Glomerular visceral epithelial cell (primary cell): ENCODE data around the gene KHSRP.
A peak's percentile ranks its signal among the peaks of the same experiment; 100 is the strongest.
"Not testable (repeated sequence)": the region's sequence is repeated elsewhere in the genome, so short reads cannot be mapped to it uniquely, and the experiment has no call there.

Experiments
- DNase-seq: peaks from one replicate; pipeline ENCODE4 v3.0.0-alpha.2; 2016; ENCODE audit errors: extremely low spot score

KHSRP gene

DNA sequence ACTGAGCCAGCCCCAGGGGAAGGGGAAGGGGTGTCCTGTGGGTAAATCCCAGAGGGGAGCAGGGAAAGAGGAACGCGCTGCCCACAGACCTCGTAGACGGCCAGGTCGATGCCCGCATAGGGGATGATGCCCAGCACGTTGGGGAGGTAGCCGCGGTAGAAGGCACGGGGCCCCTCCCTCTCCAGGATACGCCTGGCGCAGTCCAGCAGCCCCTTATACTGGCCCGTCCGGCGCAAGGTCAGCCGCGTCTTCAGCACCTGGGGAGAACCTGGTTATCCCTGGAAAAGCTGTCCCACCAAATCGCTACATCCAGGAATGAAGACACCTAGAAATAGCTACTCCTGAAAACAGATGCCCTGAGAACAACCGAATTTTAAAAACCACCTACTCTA is 27.6 kb upstream of the KHSRP start:
- no peak for DNase-seq

DNA sequence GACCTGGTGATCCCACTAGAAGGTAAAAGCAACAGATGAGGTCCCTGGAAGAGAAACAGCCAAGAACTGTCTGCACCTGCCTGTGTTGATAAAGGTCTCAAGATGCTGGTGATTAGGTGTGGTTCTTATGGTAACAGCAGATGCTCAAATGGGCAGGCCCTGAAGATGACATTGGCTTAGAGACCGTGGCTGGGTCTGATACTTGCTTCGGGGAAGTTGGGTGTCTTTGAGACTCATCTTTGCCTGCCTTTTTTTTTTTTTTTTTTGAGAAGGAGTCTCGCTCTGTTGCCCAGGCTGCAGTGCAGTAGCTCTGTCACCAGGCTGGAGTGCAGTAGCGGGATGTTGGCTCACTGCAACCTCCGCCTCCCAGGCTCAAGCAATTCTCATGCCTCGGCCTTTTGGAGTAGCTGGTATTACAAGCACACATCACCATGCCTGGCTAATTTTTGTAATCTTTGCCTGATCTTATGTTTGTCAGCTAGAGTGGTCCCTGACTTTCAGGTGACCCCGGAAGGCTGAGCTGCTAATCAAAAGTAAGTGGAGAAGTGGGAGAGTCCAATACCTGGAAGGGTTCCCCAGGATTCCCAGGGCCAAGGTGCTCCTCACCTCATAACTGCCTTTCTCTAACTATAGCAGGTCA is 27.1 kb upstream of the KHSRP start:
- DNase-seq: no peak

DNA sequence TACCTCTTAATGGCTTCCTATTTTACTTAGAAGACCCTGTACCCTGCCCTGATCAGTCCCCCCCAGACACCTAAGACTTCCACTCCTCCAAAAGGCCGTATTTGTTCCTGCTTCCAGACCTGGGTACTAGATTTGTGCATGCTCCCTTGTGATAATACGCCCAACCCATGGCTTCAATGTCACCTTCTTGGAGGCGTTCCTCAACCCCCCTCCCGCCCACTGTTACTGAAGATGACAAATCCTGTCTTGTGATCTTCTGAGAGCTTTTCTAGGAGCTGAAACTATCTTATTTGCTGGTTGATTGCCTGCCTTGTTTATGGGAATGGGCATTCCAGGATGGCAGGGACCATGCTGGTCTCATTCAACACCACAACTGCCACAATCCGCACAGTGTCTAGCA is 25.6 kb upstream of the KHSRP start:
- no peak for DNase-seq

DNA sequence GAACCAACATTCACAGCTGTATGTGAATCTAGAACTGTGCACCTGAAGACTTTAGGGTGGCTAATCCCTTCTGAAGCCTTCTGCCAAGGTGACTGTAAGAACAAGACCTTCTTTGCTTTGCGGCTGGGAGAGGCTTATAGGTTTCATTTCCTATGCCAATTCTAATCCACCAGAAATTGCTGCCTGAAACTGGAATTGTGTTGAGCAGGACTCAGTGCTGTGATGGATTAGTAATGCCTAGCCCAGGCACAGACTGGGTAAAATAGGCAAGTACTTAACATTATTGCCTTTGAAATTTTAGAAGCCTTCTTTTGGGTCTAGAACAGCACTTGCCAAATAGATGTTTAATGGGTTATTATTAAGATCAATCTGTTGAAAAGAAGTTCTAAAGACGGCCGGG is 23.4 kb upstream of the KHSRP start:
- DNase-seq: no peak

DNA sequence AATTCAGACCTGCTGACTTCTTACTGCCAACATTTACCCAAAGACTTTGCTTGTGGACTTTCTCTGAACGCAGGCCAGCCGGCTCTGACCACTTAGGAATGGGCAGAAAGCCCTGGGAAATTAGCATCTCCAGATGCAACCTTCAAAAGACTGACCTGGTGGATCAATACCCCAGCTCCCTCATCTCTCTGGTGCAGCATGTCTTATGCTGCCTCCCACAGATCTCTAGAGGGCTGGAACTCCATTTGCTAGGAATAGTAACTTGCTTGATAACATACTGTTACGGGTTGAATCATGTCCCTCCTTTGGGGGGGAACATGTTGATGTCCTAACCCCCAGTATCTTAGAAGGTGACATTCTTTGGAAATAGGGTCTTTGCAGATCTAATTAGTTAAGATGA is 21.8 kb upstream of the KHSRP start:
- no peak for DNase-seq

DNA sequence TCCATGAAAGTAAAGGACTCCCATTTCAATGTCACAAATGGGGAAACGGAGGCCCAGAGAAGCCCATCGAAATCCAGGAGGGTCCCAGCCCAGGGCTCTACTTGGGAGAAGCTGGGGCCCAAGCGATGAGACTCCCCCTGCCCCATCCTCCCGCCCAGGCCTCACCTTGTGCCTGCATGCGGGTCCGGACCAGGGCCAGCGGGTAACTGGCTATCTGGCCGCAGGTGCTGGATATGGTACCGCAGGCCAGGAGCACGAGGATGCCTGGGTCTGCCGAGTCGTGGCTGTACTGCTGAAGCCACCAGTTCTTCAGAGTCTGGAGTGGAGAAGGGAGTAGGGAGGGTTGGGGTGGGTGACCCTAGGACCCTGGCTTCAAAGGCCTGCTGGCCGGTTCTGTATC is 19.4 kb upstream of the KHSRP start:
- no peak for DNase-seq

DNA sequence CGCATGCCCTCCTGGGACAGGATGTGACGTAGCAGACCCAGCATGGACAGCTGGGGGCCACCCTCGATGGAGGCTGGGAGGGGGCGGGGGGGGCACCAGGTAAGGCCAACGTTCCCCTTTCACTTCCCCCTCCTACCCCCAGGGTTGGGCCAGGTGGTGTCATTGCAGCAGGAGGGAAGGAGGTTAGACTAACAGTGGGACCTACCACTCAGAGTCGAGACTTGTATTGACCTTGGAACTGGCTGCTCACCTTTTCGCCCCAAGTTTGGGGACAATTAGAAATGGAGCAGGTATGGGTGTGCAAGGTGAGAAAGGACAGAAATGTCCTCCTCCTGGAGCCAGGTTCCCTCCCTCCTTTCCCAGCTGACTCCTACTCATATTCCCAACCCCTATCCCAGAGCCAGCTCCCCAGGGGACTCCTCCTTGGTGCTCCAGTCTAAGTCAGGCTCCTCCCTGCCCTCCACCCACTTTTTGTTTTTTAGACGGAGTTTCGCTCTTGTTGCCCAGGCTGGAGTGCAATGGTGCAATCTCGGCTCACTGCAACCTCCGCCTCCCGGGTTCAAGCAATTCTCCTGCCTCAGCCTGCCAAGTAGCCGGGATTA is 17.6 kb upstream of the KHSRP start:
- no peak for DNase-seq

DNA sequence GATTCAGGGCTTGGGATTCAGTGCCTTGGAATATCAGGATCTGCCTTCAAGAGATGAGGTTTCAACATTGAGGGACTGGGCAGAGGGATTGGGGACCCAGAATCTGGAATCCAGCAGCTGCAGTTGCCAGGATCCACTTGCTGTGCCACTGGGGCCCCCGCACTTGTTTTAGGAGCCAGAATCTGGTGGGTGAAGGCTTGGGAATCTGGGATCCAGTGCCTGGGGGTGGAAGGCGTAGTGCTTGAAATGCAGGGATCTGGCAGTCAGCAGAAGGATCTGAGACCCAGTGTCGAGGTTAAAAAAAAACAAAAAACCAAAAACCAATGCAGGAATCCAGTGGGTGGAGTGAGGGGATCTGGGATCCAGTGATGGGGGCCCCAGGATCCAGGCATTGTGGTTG is 16.3 kb upstream of the KHSRP start:
- no peak for DNase-seq

DNA sequence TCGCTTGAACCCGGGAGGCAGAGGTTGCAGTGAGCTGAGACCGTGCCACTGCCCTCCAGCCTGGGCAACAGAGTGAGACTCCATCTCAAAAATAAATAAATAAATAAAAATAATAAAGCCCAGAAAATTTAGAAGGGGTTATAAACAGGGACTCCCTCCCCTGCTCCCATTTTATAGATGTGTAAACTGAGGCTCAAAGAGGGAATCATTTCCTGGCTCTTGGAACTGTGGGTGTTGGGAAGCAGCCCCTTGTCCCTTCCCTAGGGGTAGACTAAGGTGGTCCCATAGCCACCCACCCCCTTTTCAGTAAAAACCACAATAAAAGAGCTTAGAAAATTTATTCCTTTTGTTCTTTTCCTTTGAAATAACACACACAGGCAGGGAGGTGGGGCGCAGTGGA is 15.1 kb upstream of the KHSRP start:
- DNase-seq: no peak

DNA sequence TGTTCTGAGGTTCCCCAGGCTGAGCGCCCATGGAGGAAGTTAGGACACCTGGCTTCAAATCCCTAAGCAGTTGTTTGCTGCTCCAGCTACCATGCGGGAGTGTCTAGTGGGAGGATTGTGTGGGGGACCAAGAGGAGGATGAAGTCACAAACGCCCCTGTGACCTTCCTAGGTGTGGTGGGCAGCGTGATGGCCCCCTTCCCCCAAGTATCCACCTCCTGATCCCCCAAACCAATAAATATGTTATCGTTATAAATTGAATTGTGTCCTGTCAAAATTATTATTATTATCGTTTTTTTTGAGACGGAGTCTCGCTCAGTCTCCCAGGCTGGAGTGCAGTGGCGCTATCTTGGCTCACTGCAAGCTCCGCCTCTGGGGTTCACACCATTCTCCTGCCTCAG is 9.1 kb upstream of the KHSRP start, which contains the start of gene SLC25A41:
TSS of gene SLC25A41 (minus strand) at position 101 of the 400 bp plus-strand sequence. CDS start at position 31, 70 bp downstream.
- no peak for DNase-seq

DNA sequence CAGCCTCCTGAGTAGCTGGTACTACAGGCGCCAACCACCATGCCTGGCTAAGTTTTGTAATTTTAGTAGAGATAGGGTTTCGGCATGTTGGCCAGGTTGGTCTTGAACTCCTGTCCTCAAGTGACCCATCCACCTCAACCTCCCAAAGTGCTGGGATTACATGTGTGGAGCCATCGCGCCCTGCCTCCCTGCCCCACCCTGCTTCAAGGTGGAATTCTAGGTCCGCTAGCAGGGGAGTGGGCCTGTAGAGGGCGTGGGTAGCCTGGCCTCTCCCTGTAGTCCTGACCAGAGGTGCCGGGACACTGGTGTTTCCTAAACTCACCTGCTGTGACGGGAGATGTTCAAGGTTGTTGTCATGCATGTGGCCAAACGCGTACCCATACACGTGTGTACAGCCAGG is 8.6 kb upstream of the KHSRP start:
- no peak for DNase-seq

DNA sequence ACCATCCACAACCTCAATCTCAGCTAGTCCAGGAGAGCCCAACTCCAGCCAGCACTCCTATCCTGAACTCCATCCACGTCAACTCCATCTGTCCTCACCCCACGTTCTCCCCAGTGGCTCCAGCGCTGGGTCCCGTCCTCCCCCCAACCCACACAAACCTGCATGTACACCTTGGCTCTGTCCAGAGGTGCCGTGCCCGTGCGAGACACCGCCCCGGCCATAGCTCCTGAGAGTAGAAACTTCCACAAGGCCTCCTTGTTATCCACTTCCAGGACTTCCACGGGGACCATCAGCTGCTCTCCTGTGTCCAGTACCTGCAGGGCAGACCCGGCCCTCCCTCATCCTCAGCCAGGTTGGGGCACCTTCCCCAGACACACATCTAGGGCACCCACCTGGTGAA is 7.3 kb upstream of the KHSRP start:
- DNase-seq: no peak

DNA sequence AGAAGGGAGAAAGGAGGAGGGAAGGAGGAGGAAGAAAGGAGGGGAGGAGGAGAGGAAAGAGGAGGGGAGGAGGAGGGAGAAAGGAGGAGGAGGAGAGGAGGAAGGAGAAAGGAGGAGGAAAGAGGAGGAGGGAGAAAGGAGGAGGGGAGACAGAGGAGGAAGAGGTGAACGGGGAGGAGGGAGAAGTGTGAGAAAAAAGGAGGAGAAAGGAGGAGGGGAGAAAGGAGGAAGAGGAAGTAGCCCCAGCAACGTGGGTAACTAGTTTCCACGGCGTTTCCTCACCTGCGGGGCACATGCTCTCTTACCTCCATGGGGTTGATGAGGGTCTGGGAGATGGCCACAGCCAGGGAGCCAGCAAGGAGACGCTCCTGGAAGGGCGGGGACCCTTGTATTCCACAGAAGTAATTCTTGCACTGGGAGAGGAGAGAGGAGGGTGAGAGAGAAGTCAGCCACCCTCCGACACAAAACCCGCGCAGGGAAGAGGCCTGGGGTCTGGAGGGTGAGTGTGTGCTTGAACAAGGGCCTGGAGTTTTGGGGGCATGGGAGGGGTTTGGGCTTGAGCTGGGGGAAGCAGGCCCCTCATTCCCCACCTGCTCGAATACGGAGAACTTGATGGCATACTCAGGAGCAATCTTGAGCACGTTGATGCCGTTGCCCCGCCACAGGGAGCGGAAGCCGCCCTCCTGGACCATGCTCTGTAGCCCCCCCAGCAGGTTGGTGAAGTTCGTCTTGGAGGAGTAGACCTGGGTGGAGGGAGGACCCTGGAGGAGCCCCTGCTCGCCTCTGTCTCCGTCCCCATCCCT is 5.0 kb upstream of the KHSRP start:
- no peak for DNase-seq

DNA sequence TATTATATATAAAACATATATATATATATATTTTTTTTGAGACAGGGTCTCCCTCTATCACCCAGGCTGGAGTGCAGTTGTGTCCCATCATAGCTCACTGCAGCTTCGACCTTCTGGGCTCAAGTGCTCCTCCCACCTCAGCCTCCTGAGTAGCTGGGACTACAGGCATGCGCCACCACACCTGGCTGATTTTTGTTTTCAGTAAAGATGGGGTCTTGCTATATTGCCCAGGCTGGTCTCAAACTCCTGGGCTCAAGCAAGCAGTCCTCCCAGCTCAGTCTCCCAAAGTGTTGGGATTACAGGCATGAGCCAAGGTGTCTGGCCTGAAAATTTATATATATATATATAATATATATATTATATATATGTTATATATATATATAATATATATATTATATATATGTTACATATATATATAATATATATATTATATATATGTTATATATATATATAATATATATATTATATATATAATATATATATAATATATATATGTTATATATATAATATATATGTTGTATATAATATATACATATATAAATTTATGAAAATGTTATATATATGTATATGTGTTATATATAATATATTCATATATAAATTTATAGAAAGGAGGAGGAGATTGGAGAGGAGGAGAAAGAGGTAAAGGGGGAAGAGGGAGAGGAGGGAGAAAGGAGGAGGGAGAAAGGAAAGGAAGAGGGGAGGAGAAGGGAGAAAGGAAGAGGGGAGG is 4.2 kb upstream of the KHSRP start:
- DNase-seq: not testable (repeated sequence)

DNA sequence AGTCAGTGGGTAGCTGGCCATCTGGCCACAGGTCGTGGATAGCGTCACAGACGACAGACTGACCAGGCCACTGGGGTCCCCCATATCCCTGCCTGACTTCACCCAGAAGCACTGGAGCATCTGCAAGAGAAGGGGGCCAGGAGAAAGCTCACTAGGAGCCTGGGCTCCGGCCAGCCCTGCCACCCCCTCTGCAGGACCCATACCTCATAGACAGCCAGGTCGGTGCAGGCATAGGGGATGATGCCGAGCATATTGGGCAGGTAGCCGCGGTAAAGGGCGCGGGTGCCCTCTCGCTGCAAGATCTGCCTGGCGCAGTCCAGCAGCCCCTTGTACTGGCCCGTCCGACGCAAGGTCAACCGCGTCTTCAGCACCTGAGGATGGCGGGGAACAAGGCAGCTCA is 2.5 kb upstream of the KHSRP start:
- no peak for DNase-seq

DNA sequence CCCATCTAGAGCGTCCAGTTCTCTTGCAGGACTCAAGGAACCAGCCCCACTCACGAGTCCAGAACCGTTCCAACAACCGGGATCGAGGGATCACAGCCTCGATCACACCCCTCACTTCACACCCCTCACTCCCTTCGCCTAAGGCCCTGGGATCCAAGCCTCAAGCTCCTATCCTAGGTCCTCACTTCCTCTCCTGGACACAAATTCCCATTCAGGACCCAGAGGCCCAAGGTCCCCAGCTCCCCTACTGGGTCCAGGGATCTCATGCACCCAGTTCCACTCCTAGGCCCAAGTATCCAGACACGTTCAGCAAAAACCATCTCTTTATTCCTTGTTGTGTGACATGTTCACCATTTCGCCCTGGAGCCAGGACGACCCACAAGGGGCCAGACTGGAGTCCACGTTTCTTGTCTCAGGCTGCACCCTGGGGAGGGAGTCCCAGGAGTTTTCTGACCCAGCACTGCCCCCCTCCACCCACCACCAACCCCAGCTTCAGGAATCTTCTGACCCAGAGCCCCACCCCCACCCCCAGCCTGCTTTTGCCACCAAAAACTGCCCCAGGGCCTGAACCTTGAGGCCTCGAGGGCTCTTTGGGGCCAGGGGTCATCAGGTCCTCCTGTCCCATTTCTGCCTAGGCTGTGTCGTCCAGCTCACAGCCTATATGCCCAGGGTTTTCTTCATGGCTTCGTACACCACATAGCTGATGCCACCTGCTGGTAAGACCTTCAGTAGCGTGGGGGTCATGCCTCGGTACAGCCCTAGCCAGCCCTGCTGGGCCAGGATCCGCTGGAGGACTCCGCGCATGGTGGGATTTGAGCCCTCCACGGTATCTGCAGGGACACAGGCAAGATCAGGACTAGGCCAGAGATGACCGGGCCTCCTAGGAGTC is 1.4 kb upstream of the KHSRP start:
- DNase-seq: no peak

DNA sequence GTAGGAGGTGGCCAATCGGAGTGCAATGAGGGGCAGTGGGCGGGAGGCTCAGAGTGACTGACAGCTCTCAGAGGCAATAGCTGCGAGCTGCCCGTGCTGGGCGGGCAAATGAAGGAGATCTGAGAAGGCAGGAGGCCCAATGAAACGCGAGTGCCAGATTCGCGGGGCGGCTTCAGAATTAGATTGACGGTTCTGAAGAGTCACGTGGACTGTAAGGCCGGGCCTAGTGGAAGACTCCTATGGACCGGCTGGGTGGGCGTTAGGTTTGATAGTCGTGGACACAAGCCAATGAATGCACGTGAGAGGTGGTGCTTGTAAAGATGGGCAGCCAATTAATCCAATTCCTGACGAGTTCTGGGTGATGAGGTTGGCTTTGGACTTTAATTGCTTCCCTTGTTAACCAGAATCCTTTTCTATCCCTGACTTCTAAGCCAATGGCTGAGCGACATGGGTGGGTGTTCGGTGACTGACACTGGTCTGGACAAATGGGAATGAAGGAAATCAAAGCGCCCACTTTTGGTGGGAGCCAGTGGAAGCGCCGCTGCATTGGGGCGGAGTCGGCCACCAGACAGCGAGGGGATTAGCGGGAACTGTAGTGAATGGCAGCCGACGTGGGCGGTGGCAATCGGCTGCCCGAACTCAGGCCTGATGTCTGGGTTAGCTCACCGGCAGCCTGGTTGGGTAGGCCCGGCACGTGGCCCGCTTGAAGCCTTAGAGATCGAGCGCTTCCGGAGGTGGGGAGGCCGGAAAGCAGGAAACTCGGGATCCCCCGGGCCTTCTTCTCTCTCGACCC is 524 bp upstream of the KHSRP start:
- DNase-seq: peak; percentile 100

DNA sequence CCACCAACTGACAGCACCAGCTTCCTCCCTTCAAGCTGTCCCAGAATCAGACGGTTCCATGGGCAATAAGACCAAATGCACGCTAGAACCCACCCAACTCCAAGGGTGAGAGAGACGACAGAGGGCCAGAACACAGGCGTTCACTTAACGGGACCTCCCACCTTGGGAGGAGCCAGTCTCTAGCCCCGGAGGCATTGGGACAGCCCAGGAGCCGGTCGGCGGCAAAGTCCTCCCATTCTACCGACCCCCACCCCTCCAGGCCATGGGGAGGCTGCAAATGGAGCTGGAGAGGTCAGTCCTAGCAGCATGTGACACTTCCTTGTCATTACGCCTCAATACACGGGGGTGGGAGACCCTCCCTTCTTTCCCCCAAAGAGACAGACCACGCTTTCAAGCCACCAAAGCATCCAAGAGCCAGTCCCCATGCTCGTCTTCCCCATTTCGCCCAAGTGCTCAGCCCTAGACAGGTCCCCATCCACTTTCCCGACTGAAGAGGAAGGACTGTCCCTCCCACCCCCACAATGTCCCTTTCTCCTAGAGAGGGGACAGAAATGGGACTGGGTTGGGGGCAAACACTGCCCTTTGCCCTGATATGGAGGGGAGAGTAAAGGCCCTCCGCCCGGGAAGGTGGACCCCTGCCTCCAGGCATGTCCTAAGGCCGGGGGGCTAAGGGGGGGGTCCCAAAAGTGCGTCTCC is 964 bp downstream of the KHSRP start:
- DNase-seq: peak; percentile 56

DNA sequence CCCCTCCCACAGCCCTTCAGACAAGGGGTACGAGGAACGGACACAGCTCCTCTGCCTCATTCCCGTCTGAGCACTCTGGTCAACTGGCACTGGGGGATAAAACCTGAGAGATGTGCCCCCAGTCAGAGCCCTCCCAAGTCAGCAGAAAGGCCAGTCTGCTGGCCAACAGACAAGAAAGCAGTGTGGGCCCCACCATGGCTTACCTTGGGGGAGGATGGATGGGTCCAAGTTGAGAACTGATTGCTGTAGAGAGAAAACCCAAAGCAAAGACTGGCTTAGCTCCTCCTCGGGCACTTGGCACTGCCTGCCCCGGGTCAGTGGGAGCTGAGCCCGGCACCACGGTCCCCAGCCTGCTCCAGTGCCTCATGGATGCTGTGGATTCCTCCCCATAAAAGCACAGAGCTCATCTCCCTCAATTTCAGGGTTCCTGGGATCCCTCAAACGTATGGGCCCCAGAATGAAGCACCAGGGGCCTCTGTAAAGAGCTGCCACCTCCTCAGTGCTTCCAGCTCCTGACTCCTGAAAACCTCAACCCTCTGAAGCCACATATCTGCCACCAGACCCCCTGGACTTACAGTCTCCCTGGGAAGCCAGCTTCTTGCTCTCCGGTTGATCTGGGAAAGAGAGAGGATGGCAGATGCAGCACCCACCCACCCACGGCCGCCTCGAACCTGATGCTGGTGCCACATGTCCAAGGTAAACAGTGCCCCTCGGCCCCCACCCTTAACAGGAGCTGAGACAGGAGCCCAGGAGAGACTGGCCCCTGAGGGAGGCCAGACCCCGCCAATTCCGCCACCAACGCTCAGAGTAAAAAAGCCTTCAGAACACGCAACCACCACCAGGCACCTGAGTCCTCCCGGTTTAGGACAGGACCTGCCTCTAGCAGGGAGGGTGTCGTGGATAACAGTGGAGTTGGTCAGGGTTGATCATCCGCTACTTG is 3.3 kb downstream of the KHSRP start:
- DNase-seq: no peak
